Measurements from ENCODE around the gene TMEM63C.

The TMEM63C gene

DNA sequence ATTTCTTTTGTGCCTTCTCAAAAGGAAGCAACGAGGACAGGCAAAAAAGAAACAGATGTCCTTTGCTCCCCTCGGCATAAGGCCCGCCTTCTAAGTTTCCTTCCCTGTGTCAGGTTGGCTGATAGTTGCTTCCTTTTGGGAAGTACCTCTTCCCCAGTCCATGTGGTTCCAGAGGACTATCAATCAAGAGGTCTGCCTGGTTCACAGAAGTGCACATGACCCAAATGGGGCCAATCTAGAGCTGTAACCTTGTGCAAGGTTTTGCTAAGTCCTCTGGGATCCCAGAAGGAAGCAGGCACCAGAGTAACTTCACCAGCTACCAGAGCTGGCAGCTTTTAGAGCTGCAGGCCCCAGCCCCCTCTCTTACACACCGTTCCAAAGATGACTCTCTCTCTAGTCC is 42.6 kb downstream of the TMEM63C start:
- DNase-seq = no peak

DNA sequence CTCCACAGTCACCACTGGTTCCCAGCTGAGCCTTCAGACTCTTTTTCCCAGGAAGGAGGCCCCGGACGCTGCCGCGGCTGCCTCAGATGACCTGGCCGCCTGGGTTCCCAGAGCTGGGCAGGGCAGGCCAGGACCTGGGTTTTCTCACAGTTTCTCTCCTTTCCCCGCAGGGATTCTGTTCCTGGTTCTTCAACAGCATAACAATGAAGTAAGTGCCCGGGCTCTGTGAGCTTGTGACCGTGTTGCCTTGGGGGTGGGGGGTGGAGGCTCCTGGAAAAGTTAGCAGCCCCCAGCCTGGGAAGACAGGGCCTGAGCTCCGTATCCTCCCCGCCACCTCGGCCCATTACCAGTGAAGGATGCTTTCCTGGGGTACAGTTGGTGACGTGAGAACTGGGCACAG is 43.7 kb downstream of the TMEM63C start:
- DNase-seq = no peak

DNA sequence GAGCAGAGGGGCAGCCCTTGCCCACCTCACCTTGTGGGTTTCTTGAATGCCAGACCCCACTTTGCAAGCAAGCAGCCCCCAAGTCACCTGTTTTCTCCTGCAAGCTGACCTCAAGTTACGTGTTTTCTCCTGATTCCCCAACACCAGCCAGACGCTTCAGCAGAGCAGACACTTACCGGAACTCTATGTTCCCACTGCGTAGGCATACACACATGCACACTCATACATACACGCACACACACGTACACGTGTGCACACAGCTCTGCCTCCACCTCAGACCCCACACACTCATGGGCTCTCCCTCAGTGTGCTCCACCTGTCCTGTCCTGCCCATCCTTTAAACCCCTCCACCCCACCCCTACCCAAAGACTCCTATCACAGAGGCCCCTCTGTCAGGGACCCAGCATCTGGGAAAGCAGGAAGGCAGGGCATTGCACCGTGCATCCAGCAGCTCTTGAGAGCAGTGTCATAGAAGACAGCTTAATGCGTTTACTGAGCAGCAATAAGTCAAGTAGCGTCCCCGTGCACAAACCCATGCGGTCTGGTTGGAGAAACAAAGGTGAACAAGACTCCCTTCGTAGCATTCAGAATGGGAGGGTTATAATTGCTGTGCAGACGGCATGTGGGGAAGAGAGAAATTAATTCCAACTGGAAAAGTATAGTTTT is 44.4 kb downstream of the TMEM63C start:
- no peak for DNase-seq

DNA sequence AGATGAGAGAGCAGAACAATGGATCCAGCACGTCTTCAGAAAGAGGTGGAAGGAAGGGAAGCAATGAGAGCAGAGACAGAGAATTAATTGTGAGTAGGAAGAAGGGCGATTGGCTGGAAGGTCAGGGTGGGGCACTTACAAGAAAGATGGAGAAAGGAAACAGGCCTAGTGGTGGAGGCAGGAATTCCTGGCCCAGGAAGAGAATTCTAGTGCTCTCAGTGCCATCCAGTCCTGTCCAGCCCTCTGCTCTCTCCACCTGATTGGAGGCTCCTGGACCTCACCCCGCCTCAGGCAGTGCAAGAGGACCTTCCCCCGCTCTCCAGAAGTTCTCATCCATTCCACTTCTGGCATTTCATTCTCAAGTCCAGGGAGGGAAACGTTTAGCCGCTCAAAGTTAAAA is 46.5 kb downstream of the TMEM63C start:
- DNase-seq = no peak

DNA sequence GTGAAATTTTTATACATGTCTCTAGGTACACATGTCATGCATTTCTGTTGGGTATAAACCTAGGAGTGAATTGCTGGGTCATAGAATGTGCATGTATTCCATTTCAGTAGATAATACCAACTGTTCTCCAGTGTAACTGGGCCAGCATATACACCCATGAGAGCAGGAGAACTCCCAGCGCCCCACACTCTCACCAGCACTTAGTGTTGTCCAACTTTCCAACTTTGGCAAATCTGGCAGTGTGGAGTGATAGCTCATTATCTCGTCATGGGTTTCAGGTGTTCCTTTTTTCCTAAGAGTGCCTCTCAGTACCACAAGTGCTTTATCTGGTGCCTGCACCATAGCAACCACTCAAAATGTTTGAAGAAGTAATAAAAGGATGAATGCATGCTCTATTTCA is 49.3 kb downstream of the TMEM63C start:
- peak; percentile 72 for DNase-seq

DNA sequence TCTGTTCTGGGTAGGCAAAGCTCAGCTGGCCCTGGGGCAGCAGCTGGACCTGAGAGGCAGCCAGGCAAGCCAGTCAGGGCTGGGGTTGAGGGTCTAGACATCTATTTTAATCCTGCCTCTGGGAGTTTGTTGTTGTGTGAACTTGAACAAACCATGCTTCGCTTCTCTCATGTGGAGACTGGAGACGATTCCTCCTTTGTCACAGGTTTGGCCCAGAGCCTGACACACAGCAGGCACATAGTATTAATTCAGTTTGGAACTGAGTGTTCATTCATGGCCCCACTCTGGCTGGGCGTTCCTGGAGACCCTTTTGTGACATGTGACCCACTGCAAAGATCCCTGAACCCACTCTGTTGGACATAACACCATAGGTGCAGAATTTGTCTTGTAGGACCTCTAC is 50.1 kb downstream of the TMEM63C start:
- DNase-seq = no peak

DNA sequence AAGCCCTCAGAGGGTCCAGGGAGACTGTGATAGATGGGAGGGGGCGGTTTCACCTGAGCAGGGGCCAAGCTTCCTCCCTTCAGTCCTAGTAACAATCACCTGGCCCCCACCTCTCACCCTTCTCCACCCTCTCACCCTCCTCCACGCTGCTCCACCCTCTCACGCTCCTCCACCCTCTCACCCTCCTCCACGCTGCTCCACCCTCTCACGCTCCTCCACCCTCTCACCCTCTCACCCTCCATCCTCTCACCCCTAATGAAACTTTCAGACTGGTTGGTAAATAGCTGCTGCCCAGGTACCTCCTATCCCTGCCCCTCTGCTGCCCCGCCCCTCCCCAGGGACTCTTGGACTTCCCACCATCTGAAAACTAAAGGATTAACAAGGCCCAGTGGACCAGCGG is 55.2 kb downstream of the TMEM63C start:
- DNase-seq = no peak

DNA sequence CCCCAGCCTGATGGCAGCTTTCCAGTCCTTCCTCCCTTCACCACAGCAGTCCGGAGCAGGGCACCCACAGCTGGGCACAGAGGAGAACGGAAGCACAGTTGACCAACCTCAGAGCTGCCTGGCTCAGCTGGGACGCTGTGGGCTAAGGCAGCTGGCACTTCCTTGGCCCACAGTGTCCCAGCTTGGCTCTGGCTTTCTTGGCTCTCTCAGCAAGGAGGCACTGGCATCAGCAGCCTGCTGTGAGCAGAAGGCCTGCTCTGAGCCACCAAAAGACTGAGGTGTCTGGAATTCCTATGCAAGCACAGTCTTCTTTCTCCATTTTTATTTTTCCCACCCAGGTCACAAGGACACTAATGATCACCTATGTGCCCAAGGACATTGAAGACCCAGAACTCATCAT is 56.8 kb downstream of the TMEM63C start:
- DNase-seq = no peak

DNA sequence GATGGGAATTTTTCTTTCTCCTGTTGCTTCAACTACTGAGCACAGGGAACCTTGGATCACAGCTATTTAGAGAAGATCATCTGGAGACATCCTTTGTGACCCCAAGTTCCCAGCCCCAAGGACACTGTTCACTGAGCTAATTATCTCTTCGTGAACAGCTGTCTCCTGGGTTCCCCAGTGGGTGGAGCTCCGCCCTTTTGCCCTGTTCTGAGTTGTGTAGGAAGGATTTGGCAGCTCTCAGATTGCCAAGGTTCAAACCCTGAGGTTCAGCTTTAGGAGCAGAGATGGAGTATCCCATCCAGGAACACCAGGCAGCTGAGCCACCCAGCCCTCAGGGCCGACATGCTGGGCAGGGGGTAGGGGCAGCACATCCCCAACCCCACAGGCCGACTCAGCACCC is 57.4 kb downstream of the TMEM63C start:
- DNase-seq = no peak

DNA sequence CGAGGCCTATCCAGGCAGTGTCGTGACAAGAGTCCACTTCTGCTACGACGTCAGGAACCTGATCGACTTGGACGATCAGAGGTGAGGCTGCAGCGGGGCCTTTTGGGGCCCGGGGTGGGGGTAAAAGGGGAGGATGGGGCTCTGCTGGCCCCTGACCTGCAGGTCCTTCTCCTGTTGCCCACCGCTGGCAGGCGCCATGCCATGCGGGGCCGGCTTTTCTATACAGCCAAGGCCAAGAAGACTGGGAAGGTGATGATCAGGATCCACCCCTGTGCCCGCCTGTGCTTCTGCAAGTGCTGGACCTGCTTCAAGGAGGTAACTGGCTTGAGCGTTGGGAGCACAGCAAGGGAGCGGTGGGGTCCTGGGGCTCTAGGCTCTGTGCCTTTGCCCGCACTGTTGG is 57.8 kb downstream of the TMEM63C start:
- no peak for DNase-seq

DNA sequence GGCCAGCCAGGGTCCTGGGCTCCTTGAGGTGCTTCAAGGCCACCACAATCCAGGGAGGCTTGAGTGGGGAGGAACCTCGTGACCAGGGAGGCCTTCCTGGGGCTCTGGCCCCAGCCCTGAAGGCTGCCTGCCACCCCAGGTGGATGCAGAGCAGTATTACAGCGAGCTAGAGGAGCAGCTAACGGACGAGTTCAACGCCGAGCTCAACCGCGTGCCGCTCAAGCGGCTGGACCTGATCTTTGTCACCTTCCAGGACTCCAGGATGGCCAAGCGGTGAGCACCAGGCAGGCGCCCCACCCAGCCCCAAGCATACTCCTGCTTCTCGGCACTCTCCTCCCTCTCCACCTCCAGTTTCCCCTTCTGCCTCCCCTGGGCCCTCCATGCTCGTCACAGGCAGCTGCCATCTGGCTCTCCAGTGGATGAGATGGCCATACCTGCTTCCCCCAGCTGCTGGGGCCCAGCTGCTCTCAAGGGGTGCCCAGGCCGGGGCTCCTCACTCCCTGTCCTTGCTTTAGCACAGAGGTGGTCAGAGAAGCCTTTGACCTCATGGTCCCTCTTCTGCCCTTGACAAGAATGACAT is 58.8 kb downstream of the TMEM63C start:
- DNase-seq = no peak

DNA sequence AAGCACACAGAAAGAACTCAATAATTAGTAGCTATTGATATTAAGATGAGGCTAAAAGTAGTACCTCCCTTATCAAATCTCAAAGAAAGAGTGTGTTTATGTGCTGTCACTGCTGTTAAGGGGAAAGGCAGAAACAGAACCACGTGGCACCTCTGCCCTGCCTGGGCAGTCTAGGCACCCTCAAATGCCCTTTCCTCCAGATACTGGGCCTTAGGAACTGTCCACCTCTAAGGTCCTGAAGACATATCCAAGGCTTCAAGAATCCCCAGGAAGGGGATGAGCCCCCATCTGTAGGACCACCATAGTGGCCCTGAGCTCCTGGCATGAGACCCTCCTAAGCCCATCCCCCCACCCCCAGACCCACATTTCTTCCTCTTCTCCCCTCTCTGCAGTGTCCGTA is 60.4 kb downstream of the TMEM63C start:
- no peak for DNase-seq

DNA sequence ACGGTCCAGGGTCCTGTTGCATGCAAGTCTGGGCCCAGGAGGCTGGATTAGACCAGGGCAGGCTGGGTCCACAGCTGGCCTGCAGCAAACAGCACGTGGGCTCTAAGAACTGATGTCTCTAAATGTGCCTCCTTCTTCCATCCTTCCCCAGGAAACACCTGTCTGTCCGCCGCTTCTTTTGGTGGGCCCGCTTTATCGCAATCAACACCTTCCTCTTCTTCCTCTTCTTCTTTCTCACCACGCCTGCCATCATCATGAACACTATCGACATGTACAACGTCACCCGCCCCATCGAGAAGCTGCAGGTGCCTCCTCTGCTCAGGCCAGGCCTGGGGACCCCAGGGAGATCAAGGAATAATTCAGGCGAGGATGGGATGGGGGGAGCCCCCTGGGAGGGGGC is 61.2 kb downstream of the TMEM63C start:
- no peak for DNase-seq

DNA sequence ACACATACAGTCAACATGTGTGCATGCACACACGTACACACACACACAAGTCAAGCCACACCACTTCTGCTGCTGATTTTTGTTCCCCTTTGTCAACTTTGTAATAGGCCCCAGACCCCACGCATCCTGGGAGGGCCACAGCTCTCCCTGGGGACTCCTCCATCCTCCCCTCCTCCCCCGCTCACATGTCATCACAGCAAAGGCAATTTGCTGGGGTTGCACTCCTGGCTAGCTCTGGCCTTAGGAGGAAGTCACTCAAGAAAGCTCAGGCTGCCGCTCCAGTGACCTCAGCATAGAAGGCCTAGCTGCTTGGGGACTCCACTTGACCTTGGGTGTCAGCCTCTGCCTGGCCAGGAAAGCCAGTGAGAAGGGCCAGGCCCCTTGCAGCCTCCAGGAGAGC is 62.3 kb downstream of the TMEM63C start:
- no peak for DNase-seq

DNA sequence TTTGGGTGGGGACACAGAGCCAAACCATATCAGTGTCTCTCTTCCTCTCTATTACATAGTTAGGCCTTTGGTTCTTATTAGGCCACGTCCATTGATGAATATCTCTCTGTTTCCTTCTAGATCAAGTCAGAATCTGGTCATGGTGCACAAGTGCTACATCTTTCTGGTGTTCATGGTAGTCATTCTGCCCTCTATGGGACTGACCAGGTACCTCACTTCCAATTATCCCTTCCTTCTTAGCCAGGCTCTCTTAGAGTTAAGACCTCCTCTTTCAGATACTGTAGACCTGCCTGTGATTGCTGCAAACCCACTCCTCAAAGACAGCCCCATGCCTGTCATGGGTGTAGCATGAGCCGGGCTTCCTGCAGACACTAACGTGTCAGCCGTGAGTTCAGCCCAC is 64.2 kb downstream of the TMEM63C start:
- no peak for DNase-seq

DNA sequence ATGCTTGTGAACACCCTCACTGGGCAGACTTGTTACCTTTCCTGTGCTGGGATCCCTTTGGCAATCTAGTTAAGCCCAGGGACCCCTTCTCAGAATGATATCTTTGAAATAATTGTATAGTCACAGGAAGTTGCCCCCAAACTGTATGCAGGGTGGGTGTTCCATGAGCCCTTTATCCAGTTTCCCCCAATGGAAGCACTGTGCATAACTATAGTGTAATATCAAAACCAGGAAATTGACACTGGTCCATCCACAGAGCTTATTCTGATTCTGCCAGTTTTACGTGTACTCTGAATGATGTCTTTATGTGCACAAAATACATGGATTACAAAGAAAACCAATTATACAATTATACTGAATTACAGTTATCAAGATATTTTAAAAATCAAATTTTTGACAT is 65.2 kb downstream of the TMEM63C start:
- DNase-seq = no peak

DNA sequence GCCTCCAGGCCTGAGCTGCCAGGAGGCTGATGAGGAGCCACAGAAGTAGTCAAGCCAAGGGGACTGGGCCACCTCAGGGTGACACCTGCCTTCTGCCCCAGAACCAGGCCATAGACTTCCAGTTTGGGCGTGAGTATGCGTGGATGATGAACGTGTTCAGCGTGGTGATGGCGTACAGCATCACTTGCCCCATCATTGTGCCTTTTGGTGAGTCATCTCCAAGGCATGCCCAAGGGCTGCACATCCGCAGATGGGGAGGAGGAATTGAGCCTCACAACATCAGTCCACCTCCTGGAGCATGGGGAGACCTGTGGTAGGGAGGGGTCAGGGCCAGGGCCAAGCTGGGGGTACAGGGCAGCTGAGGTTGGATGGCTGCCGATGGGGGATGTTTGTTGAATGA is 67.1 kb downstream of the TMEM63C start:
- DNase-seq = no peak

DNA sequence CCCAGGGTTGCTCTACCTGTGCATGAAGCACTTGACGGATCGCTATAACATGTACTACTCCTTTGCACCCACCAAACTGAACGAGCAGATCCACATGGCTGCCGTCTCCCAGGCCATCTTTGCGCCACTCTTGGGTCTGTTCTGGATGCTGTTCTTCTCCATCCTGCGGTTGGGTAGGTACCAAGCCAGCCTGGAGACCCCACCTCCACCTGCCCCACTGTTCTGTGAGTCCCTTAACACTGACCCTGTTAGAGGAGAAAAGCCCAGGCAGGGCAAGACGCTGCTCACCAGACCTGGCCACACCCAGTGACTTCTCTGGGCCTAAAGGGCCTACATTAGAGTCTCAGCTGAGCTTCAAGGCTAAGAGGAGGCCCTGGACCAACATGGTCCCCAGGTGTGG is 67.7 kb downstream of the TMEM63C start:
- no peak for DNase-seq

DNA sequence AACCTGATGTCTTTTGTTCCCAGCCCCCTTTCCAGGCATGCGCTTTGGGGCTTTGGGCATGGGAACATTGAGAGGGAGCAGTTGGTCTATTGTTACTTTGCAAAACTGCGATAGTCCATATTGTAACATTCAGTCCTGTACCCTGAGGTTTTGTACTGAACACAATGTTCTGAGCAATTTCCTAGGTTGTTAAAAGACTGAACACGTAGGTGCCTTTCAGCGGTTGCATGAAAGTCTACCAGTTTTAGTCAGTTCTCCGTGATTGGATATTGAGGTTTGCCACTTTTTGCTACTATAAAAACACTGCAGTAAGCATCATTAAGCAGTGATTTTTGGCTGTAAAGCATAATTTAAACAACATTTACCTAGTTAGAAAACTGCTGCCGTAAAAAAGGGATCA is 69.3 kb downstream of the TMEM63C start:
- no peak for DNase-seq

DNA sequence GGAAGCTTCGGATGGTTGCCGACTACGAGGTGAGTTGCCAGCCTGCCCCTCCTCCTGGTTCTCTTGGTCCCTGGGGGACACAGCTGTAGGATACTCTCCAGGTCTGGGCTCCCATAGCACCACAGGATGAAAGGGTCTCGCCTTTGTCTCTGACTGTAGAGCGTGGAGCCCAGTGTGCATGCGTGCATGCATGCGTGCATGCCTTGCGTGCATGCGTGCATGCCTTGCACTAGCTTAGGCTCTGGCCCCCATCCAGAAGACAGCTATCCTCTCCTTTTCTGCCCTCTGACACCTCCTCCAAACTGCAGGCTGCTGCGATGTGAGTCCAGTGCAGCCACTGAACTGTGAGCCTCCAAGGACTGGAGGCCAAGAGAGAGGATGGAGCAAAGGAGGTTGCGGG is 70.3 kb downstream of the TMEM63C start:
- DNase-seq = no peak

DNA sequence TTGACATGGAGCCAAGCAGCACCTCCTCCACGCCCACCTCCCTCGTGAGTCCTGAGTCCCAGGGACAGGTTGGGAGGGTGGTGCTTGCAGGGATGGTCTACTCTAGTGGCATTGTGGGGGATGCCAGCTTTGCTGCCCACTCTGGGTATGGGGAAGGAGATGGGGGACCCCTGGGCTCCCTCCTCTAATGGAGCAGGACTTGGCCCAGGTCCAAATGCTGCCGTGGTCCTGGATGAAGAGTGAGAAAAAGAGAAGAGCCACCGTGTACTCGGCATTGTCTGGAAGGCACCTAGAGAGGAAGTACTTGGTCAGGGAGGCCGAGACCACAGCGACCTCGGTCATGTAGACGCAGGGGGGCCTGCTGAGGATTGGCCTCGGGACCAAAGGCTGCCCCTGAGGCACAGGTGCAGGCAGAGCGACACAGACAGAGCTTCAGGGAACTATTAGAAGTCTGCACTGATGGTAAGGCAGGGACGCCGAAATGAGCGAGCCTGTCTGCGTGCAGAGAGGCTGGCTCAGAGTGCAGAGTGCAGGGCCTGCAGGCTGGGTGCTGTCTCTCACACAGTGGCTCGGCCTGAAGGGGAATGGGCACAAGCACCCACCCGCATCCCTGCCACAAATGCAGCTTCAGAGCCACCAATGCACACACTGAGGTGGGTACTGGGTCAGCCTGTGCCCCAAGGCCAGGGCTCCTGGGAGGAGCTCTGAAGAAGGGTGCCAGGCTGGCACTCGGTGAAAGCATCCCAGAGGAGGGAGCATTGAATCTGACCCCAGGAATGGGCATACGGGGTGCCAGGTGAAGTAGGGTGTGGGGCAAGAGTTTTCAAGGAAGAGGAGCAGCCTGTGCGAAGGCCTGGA is 72.0 kb downstream of the TMEM63C start:
- DNase-seq = no peak

DNA sequence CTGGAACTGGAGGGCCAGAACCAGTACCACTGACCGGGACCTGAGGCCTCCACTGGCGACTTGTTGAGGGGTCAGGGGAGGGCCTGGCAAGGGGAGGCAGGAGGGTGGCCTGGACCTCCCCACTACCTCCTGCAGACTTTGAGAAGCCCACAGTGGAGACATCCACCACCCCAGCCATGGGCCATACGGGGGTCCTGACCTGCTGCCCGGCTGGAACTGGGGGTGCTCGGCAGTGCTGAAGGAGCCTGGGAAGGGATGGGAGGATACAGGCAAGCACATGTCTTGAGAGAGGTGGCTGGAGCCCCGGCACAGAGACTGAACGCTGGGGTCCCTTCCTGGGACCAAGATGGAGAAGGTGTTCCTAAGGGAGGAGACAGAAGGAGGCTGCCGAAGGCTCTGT is 75.1 kb downstream of the TMEM63C start:
- DNase-seq = no peak

DNA sequence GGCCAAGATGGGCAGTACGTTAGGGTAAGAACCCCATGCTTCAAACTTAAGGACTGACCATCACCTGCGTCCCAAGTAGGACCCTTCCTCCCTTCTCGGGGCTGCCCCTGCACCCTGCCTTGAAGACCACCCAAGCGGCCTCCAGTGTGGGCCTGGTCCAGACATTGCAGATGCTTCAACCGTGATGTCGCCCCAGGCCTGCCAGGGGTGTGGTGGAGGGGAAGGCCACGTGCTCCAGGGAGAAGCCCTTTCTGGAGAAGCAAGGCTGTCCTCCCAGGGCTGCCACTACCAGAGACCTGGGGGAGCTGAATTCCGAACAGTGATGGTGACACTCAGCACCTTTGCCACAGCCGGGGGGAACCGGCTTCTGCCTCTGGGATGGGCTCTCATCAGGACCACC is 76.1 kb downstream of the TMEM63C start:
- DNase-seq = no peak

DNA sequence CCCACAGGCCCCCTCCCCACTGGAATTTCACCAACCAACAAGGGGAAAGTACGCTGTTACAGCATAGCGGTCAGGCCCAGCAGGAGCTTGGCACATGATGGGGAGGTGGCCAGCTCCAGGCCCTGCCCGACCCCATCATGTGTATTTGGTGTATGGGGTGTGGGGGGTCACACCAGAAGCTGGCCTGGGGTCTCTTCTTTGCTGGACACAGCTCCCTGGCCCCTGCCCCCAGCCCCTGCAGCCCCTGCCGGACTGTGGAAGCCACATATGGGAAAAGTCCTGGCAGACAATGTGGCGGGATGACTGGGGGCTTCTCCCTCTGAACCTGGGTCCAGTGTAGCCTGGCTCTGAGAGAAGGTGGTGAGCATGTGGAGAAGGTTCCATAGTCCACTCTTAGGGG is 77.0 kb downstream of the TMEM63C start:
- DNase-seq = no peak
